ENCODE measurements around the gene LY86.
"Not testable (repeated sequence)": the region's sequence is repeated elsewhere in the genome, so short reads cannot be mapped to it uniquely, and the experiment has no call there.

Gene LY86

DNA sequence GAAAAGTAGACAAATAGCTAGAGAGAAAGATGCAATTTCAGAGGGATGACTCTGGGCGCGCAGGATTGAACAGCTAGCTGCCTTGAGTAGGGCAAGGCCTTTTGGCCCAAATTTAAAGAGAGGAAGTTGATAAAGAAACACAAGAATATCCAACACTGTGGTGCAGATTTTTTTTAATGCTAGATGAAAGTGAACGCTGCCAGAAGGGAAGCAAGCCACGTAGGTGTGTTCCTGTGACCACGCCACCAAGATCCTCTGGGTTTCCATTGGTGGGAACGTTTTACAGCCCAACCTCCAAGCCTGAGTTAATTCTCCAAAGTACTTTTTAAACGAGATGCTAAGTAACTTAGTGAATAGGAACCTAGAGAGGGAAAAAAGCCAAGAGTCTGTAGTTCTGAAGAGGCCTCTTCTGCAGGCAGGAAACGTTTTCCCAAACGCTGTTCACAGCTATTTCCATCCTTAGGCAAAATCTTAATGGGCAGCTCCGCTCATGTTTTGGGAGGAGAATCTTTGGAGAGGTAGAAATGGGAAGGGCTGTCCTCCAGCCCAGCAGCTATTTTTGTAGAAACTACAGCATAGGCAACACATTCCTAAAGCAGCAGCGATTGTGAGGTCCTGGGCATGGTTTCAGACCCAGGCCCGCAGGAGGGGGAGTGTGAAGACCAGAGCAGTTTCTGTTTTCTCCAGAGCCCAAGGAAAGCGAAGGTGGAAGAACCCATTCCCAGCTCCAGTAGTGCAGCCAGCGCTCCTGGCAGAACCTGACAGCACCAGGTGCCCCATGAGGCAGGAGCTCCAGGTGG, 8.2 kb downstream of the LY86 start:
- no peak for FAIRE-seq

- no peak for FAIRE-seq
Measured at GRCh38 chr6:6597682-6598081, 9.2 kb downstream of the LY86 start.

DNA sequence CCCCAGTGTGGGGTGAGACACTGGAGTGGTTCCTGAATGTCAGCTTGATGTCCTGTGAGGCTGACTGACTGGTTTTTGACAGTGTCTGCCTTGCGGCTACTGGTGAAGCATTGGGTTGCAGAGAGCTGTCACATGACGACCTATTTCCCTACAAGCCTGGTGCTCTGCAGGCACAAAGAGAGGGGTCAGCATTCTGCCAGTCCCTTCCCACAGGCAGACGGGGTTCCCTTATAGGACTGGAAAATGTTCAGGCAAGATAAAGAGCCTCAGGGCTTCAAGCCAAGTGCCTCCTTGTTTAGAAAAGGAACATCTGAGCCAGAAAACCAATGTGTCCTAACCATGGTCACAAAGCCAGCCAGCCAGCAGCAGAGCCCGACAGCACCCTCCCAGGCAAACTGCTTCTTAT, 11.0 kb downstream of the LY86 start:
- FAIRE-seq: no peak

DNA sequence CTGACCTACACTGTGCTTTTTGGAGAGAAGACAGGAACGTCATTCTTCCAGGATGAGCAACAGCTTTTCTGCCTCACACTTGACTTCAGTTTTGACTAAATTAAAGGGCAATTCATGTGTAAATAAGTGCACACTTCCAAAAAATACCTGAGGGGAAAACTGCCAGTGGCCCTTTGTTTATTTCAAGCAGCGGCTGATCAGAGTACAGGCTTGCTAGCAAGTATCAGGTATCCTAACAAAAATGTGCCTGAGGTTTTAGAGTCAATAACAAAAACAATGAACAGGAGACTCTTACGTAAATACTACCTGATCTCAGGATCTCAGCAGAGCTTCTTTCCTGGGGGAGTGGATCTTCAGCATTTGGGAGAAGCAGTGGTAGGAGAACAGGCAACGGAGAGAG, 12.4 kb downstream of the LY86 start:
- FAIRE-seq: no peak

- no peak for FAIRE-seq
Measured at GRCh38 chr6:6602262-6602661, 13.7 kb downstream of the LY86 start.

GRCh38 chr6:6603317-6603716, 14.8 kb downstream of the LY86 start:
- FAIRE-seq: no peak

GRCh38 chr6:6604015-6604414, 15.5 kb downstream of the LY86 start:
- no peak for FAIRE-seq

DNA sequence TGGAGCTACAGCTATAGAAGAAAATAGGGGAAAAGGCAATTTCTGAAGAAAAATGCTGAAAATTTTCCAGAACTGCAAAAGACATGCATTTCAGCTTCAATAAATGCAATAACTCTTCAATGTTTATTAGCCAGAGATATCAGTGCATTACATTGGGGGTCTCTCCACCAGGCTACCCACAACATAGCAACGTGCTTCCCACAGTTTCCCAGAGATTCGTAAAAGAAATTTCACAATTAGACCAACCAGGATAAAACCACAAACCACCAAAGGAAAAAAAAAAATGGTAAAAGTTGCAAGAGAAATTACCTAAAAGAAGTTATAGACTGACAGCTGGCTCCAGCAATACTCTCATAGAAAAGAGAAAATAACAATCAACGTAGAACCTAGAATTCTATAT, 16.0 kb downstream of the LY86 start:
- no peak for FAIRE-seq

- FAIRE-seq: no peak
Measured at GRCh38 chr6:6605873-6606272, 17.4 kb downstream of the LY86 start.

DNA sequence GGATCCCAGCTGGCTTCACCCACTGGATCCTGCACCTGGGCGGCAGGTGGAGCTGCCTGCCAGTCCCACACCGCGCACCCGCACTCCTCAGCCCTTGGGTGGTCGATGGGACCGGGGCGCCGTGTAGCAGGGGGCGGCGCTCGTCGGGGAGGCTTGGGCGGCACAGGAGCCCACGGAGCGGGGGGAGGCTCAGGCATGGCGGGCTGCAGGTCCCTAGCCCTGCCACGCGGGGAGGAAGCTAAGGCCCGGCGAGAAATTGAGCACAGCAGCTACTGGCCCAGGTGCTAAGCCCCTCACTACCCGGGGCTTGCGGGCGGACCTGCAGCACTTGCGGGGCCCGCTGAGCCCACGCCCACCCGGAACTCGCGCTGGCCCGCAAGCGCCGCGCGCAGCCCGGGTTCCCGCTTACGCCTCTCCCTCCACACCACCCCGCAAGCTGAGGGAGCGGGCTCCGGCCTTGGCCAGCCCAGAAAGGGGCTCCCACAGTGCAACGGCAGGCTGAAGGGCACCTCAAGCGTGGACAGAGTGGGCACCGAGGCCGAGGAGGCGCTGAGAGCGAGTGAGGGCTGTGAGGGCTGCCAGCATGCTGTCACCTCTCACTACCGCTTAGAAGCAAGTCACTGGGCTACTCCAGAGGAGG, 18.0 kb downstream of the LY86 start:
- FAIRE-seq: not testable (repeated sequence)

DNA sequence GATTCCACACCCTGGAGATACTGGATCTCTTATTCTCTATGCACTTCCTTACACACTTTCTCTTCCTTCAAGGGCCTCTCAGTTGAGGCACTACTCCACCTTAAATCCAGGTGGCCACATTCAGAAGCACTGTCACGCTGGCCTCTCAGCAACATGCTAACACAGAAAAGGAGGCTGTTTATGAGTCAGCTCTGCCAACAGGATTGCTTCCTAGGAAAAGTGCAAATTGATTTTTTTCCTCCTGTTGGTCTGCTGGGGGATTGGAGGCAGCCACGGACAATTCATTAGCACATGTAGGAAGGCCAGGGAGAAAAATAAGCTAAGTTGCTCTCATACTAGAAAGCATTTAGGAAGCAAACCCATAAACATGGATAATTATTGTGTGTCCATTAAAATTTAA, 20.9 kb downstream of the LY86 start:
- FAIRE-seq: no peak

DNA sequence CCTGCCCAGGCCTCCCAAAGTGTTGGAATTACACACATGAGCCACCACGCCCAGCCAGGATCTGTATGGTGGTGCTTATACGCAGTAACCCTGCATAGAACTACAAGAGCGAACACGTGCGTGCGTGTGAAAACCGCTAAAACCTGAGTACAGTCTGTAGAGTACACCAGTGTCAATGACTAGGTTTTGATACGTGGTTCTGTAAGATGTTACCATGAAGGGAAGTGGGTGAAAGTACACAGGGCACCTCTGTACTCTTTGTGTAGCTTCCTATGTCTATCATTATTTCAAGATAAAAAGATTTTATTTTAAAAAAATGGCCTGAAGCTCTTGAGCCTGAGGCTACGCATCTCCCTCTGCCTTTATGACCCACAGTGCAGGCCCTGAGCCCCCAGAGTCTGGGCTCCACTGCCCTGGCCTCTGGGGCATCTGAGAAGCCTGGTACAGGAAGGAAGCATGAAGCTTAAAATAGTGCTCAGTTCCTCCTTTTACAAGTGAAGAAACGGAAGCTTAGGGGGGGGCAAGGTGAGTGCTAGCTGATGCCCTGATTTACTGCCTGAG, 21.6 kb downstream of the LY86 start:
- no peak for FAIRE-seq

- FAIRE-seq: no peak
Measured at GRCh38 chr6:6611486-6611885, 23.0 kb downstream of the LY86 start.

GRCh38 chr6:6612308-6612707, 23.8 kb downstream of the LY86 start:
- FAIRE-seq: no peak

DNA sequence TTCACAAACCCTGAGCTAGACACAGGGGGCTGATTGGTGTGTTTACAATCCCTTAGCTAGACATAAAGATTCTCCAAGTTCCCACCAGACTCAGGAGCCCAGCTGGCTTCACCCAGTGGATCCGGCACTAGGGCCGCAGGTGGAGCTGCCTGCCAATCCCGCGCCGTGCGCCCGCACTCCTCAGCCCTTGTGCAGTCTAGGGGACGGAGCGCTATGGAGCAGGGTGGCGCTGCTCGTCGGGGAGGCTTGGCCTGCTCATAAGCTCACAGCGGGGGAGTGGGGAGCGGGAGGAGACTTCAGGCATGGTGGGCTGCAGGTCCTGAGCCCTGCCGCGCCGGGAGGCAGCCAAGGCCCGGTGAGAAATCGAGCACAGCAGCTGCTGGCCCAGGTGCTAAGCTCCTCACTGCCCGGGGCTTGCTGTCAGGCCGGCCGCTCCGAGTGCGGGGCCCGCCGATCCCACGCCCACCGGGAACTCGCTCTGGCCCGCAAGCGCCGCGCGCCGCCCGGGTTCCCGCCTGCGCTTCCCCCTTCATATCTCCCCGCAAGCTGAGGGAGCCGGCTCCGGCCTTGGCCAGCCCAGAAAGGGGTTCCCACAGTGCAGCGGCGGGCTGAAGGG, 24.7 kb downstream of the LY86 start:
- not testable (repeated sequence) for FAIRE-seq

- FAIRE-seq: no peak
Measured at GRCh38 chr6:6614096-6614982, 25.8 kb downstream of the LY86 start.

DNA sequence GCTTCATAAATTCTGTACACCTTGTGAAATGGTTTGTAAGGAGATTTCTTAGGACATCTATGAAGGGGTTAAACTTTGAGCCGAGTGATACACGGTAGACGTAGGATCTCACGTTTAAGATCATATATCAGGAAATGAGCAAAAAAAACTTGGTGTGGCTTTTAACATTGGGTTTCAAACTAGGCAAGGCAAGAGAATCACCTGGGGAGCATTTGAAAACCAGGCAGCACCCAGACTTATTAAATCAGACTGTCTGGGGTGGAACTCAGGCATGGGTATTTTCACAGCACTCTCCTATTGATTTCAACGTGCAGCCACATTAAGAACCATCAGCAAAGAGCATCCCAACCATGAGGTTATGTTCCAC, 26.4 kb downstream of the LY86 start:
- no peak for FAIRE-seq

- no peak for FAIRE-seq
Measured at GRCh38 chr6:6616656-6617055, 28.1 kb downstream of the LY86 start.

- FAIRE-seq: no peak
Measured at GRCh38 chr6:6619021-6619794, 30.7 kb downstream of the LY86 start.

GRCh38 chr6:6620766-6621425, 32.4 kb downstream of the LY86 start:
- no peak for FAIRE-seq

DNA sequence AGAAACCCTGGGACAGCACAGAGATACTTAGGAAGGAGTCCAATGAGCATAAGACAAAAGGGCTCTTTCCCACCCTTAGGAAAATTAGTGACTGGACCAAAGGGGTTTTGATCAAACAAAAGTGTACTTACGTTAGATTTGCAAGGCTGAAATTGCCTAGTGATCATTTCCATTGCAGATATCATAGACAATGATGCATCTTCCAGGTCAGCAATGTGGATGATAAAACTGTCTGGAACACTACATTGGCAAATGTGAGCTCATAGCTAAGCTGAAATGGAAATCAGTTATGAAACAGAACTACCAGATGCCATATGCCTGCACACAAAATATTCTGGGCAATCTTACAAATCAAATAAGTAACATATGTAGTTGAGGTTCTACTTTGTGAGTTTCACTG, 34.0 kb downstream of the LY86 start:
- no peak for FAIRE-seq

GRCh38 chr6:6623553-6623952, 35.0 kb downstream of the LY86 start:
- FAIRE-seq: no peak

Data from G401.6 (cell line).